GM12873 (cell line): ENCODE results near the gene ASB7.

Experiments
- TF ChIP-seq, protein P1 (sequence below): IDR thresholded peaks from 2 replicates; pipeline ENCODE4 v1.5.1; 2012; ENCODE audit warnings: low read depth, mild to moderate bottlenecking, moderate library complexity, low read length, control low read depth; ENCODE audit not compliant: insufficient read depth; ENCODE audit errors: missing control alignments

Gene ASB7

DNA sequence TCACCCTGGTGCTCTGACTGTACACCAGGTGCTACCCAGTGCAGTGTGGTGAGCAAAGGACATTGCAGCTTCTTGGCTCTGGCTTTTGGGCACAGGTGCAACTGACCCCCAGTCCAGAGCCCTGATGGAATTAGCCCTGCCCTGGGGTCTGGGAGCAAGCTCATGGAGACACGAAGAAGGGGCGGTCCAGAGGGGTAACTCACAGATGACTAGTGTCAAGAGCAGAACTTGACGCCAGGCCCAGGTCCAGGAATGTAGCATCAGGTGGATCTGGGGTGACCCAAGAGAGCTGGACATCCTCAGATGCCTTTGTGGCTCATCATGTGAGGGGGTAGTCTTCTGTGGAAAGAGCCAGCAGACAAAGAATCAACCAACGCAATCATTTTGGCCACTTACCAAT is 88.9 kb downstream of the ASB7 start:
- TF ChIP-seq, protein P1, sequence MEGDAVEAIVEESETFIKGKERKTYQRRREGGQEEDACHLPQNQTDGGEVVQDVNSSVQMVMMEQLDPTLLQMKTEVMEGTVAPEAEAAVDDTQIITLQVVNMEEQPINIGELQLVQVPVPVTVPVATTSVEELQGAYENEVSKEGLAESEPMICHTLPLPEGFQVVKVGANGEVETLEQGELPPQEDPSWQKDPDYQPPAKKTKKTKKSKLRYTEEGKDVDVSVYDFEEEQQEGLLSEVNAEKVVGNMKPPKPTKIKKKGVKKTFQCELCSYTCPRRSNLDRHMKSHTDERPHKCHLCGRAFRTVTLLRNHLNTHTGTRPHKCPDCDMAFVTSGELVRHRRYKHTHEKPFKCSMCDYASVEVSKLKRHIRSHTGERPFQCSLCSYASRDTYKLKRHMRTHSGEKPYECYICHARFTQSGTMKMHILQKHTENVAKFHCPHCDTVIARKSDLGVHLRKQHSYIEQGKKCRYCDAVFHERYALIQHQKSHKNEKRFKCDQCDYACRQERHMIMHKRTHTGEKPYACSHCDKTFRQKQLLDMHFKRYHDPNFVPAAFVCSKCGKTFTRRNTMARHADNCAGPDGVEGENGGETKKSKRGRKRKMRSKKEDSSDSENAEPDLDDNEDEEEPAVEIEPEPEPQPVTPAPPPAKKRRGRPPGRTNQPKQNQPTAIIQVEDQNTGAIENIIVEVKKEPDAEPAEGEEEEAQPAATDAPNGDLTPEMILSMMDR, result no peak

DNA sequence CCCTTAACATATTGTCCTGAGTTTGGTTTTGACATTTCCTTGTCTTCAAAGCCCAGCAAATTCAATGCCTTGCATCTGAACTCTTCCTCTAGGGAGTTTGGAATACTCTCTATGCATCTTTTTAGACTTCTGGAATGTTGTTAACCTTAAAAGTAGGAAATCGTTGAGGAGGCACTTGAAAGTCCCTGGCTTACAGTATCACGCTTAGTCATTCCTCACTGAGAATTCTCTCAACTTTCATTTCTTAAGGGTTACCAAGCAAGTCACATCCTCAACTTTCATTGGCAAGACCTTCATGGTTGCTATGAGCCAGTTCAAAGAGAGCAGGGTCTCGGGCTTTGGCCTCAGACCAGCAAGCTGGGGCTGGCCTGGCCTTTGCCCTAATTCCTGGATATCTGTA is 89.9 kb downstream of the ASB7 start:
- TF ChIP-seq, protein P1, result no peak

DNA sequence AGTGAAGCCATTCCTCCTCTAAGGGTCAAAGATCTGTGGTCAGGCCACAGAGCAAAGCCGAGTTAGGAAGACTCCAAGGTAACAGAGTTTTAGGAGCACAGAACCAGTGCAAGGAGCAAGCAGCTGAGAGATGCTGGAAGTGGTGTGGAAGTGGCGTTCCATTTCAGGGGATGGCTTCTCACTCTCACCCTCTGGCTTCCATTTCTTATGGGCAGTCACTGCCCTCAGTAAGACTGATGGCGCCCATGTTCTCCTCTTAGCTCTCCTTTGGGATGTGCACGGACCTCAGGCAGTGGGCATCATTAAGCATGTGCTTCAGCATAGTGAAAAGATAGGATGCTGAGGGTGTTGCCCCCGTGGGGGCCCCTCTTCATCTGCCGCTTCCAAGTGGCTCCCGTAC is 90.3 kb downstream of the ASB7 start:
- TF ChIP-seq, protein P1, result no peak

DNA sequence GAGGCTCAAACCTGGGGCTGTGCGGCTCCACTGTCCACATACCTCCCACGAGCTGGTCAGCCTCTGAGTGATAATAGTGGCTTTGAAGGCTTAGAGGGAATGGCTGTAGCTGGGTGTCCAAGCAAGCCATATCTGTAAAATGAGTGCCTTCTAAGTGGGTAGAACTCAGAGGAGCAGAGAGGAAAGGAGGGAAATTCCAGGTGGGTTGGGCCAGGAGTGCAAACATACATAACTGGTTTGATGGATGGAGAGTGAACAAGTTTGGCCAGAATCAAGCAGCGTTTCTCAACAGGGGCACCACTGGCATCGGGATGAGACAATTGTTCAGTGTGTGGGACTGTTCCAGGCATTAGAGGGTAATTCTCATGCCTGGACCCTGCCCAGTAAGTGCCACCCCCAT is 91.1 kb downstream of the ASB7 start:
- TF ChIP-seq, protein P1, result no peak

DNA sequence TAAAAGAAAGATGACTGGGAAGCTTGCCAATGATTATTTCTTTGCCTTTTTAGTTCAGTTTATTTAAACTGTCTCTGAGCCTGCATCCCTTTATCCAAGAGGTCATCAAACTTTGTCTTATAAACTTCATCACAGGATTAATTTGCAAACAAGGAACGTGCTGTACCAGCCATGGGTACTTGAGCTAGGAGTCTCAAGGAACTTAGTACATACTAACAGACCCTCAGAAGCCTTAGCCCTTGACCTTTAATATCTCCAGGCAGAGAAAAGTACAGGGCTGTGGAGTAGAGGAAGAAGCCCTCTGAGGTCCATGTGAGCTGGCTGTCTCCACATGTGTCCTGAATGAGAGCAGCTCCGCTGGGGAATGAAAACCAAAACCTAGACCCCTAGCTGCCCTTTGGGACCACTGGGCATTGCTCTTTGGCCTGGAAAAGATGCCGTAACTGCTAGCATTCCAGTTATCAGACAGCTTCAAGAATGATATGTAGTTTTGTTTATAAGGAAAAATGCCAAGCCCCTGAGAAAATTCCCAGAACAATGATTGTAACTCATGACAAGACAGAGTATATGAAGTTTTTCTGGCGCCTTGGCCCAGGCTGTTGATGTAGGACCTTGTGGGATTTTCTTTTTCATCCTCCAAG is 92.1 kb downstream of the ASB7 start:
- TF ChIP-seq, protein P1, result no peak

DNA sequence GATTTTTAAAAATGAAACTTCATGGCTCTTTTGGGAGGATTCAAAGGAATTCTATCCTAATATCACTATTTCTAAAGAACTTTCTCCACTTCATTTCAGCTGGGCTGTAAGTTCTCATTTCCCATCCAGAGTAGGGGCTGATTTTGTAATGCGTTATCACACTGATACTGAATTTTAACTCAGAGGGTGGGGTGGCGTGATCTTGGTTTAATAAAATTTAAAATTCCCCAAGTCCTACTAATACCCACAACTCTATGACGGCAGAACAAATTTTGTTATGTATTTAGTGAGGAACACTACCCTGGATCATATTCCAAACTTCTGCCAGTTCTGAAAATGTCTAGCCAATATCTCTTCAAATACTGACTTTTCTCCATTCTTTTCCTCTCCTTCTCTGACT is 92.7 kb downstream of the ASB7 start:
- TF ChIP-seq, protein P1, result no peak

DNA sequence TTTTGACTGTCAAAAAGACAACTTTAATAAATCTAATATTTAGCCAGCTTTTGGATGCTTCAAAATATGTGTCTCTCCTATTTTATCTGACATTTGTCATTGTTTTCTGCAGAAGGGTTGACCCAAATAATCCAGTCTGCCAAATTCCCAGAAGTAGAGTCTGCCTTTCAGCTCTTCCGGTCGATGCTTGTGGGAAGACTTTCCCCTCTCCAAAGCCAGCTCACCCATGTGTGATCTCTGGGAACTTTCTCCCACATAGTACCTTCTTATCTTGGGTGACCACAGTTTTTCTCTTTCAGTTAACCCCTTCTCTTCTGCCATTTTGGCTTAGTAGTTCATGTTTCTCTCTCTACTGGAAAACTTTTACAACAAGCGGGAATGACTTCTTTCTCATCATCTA is 94.1 kb downstream of the ASB7 start:
- TF ChIP-seq, protein P1, result no peak
